Measurements from ENCODE around the gene TPD52L1.

Gene TPD52L1

DNA sequence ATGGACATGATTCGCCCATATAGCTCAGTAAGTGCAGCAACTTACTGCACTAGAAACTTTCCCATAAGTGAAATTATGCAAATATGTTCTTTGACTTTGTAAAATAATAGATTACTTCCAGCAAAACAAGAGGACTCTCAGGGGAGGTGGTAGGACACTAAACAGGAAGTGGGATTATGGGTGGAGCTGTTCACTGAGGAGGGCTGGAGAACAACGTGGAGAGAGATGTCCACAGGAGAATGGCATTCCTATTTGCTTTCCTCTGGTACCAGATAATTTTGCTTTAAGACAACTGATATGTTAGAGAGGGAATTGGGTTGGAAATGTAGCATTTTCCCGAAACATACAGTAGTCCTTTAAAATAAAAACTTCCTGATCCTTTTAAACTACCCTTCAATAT lies 3.7 kb downstream of the TPD52L1 start:
- TF ChIP-seq, protein P1, sequence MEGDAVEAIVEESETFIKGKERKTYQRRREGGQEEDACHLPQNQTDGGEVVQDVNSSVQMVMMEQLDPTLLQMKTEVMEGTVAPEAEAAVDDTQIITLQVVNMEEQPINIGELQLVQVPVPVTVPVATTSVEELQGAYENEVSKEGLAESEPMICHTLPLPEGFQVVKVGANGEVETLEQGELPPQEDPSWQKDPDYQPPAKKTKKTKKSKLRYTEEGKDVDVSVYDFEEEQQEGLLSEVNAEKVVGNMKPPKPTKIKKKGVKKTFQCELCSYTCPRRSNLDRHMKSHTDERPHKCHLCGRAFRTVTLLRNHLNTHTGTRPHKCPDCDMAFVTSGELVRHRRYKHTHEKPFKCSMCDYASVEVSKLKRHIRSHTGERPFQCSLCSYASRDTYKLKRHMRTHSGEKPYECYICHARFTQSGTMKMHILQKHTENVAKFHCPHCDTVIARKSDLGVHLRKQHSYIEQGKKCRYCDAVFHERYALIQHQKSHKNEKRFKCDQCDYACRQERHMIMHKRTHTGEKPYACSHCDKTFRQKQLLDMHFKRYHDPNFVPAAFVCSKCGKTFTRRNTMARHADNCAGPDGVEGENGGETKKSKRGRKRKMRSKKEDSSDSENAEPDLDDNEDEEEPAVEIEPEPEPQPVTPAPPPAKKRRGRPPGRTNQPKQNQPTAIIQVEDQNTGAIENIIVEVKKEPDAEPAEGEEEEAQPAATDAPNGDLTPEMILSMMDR (IDR thresholded peaks at IDR 0.05) = no peak

DNA sequence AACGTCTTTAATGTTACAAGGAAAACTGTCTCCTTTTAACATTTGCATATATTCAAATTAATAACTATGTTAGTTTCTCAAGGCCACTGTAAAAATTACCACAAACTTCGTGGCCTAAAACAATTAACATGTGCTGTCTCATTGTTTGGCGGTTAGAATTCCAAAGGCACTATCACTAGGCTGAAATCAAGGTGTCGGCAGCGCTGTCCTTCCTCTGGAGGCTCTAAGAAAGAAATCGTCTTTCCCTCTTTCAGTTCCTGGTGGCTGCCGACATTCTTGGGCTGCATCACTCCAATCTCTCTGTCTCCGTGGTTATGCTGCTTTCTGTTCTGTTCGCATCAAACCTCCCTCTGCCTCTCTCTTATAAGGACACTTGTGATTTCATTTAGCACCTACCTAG lies 4.2 kb downstream of the TPD52L1 start:
- TF ChIP-seq, protein P1 (IDR thresholded peaks at IDR 0.05) = no peak

DNA sequence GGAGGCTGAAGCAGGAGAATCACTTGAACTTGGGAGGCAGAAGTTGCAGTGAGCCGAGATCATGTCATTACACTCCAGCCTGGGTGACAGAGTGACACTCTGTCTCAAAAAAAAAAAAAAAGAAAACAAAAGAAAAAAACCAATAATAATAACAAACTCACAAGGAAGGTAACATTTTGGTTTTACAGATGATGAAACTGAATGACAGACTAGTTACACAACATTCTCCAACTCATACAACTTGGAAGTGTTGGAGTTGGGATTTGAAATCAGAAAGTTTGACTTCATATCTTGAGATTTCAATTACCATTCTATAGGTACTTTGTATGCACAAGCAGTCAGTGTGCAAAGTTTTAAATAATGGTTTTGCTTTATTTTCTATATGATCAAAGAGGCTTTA lies 10.2 kb downstream of the TPD52L1 start:
- TF ChIP-seq, protein P1 (IDR thresholded peaks at IDR 0.05) = no peak

DNA sequence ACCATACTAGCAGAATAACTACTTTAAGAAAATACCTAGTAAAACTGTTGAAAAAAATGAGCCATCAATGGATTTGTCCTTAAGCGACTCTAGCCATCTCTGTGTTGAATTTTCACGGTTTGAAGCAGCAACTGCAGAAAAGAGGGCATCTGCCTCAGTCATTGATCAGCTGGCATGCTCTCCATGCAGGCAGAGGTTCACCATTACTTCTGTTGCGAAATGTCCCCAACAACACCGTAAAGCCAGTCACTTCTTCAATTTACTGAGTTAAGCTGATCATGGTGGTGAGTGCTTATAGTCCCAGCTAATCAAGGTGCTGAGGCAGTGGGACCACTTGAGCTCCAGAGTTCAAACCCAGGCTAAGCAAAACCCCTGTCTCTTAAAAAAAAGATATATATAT lies 11.1 kb downstream of the TPD52L1 start:
- TF ChIP-seq, protein P1 (IDR thresholded peaks at IDR 0.05) = no peak

DNA sequence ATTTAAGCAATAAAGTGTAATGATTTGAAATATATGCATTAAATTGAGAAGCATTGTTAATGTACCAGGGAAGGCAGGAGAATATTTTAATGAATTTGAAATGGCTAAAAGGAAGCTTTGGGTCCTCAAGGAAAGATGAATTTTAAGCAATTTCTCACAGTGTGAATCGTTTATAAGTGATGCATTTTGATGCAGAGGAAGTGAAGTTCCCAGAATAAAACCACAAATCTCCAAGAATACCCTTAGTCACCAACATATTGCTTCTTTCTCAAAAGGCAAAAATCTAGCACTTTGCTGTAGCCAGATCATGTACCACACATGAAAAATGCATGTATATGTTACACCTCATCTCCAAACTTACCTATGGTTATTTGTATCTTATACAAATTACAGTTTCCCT lies 11.7 kb downstream of the TPD52L1 start:
- TF ChIP-seq, protein P1 (IDR thresholded peaks at IDR 0.05) = no peak

DNA sequence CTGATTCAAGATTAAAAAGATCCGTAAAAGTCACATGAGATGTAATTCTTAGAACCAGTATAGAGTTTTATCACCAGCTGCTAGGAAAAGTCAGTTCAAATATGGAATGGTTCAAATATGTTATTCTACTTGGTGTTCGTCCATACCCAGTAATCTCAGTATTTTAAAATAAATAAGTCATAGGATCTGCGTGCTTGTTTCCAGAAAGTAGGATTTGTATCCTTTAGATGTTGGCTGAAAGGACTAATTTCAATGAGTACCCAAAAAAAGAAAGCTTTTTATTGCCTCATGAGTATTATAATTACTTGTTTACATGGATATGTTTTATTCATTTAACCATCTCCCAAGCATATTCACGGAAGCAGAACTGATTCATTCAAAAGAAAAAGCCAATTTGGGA lies 12.2 kb downstream of the TPD52L1 start:
- TF ChIP-seq, protein P1 (IDR thresholded peaks at IDR 0.05) = no peak

DNA sequence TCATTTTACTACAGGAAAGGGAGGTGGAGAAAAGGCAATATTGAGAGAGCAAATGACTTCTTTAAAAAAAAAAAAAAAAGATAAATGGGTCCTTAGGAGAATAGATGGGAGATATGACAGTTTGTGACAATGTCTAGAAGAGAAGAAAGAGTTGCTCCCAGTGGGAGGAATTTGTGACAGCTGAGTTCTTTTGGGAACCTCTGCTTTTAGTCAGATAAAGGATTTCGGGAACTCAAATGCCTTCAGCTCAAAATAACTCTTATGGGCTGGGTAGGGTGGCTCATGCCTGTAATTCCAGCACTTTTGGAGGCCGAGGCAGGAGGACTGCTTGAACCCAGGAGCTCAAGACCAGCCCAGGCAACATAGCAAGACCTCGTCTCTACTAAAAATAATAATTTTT lies 13.1 kb downstream of the TPD52L1 start:
- TF ChIP-seq, protein P1 (IDR thresholded peaks at IDR 0.05) = no peak

DNA sequence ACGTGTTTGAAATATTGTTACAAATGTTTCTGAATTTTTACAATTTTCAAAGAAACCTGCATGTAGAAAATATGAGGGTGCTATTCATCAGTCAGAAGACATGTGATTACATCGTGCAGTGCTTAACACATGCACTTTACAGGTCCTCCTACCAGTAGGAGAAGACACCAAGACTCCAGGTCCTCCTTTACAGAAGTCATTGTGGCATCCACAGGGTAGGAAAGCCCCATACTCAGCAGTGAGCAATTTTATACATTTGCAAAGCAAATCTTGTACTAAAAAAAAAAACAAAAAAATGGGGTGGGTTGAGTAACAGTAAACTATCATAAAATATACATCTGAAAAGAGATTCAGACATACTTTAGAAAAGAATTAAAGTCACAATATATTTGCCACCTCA lies 14.0 kb downstream of the TPD52L1 start:
- TF ChIP-seq, protein P1 (IDR thresholded peaks at IDR 0.05) = no peak
